Urinary bladder (tissue), 4 donors: ENCODE measurements around the gene CYRIA. TPM values are rescaled to one million over a fixed set of nuclear protein-coding genes. Genes with fewer than 3 reads are reported as not detected.

ENCODE experiments used
- DNase-seq: peaks from one replicate; pipeline ENCODE4 v3.0.0-alpha.2; 2015; ENCODE audit errors: extremely low spot score
- H3K27ac ChIP-seq: one replicate; pipeline ENCODE4 v1.5.1; 2013; ENCODE audit warnings: low read depth, mild to moderate bottlenecking, moderate library complexity
- H3K36me3 ChIP-seq: one replicate; pipeline ENCODE4 v1.6.1; 2013; ENCODE audit warnings: mild to moderate bottlenecking, moderate library complexity; ENCODE audit not compliant: insufficient read depth
- H3K4me1 ChIP-seq: one replicate; pipeline ENCODE4 v1.6.1; 2013; ENCODE audit warnings: mild to moderate bottlenecking, moderate library complexity; ENCODE audit not compliant: insufficient read depth
- H3K4me3 ChIP-seq: one replicate; pipeline ENCODE4 v1.5.1; 2013; ENCODE audit warnings: low read depth, low read length
- WGBS: extraction: QIAGEN DNeasy Blood & Tissue Kit; methylation state at CpG from one replicate; pipeline ENCODE4 v1.1.7; 2013; 5-methylcytosine and 5-hydroxymethylcytosine counted together
- polyA plus RNA-seq: library from polyadenylated mRNA; stranded (reverse); fragments of 200-250 nt; gene quantifications from one replicate; pipeline ENCODE4 v1.2.3, GENCODE V29; 2013
- total RNA-seq: library from RNA; depleted of rRNA; stranded (reverse); fragments of >200 nt; gene quantifications from one replicate; pipeline ENCODE4 v1.2.3, GENCODE V29; 2014
- donor health status: healthy with polysubstance abuse.
- donor health status: healthy.

Gene CYRIA
- total and polyA plus RNA-seq, 2 donors: 7.9 to 10.5 TPM

DNA sequence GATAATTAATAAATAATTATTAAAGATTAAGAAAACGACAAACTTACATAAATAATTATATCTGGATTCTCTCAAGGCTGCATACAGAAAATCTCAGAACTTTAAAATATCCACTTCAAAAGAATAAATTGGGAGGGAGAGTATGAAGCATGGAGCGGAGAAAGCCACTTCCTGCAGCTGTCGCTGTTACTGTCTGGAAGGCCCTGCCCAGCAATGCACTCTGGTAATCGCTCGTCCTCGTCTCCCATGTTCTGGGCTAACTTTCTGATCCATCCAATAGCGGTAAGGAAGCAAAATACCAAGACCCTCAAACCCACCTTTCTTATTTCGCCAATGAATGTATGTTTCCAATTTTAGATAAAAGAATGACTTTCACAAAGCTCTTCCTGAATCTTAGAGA is 26.7 kb downstream of the CYRIA start:
- Histone ChIP-seq H3K36me3 (no peaks in the 10 kb centered on the region), H3K4me3 (no peak overlapping the region), H3K27ac (no peak overlapping the region), H3K4me1 (no peaks in the 10 kb centered on the region)
- 62% methylated on average over 8 of the region's 8 CpGs for WGBS
- no peak for DNase-seq

DNA sequence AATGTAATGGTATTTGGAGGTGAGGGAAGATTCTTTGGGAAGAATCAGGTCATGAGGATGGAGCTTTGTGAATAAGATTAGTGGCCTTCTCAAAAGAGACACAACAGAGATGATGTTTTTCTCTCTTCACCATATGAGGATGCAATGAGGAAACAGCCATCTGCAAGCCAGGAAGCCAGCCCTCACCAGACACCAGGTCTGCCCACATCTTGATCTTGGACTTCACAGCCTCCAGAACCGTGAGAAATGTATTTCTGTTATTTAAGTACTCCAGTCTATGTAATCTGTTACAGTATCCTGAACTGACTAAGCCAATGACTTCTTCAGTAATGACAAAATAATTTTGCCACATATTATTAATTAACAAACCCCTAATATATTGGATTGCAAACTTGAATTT is 28.3 kb downstream of the CYRIA start:
- 96% methylated on average over 1 of the region's 1 CpG for WGBS
- Histone ChIP-seq H3K27ac (no peak overlapping the region), H3K36me3 (no peaks in the 10 kb centered on the region), H3K4me3 (no peak overlapping the region), H3K4me1 (no peaks in the 10 kb centered on the region)
- DNase-seq: no peak

GRCh38 chr2:16635791-16636699 is 29.6 kb downstream of the CYRIA start:
- Histone ChIP-seq H3K4me3 (no peak overlapping the region), H3K27ac (no peak overlapping the region), H3K36me3 (no peaks in the 10 kb centered on the region), H3K4me1 (no peaks in the 10 kb centered on the region)
- DNase-seq: no peak
- WGBS: 77% methylated on average over 15 of the region's 15 CpGs

- no peak for DNase-seq
- no peaks in the 10 kb centered on the region for H3K36me3 ChIP-seq
- 86% methylated on average over 7 of the region's 7 CpGs for WGBS
- H3K4me1 ChIP-seq: no peaks in the 10 kb centered on the region
- H3K27ac ChIP-seq: no peak overlapping the region
- no peak overlapping the region for H3K4me3 ChIP-seq
Measured at GRCh38 chr2:16633621-16634430, 31.8 kb downstream of the CYRIA start.

DNA sequence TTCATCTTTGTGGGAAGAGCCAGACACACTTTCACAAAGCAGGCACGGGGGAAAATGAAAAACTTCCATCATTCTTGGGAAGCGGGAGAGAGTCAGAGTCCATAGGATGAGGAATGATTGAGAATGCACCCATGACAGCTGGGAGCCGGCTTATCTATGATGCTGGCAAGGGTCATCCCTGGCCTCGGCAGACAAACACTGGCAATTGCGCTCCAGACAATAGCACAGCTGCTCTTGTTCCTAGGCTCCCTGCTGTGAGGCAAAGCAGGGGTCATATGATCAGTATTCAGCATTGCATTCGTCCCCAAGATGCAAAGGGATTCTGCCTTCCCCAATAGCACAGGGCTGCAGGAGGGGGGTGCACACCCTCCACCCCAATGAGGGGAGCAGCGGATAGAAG is 33.0 kb downstream of the CYRIA start:
- Histone ChIP-seq H3K4me3 (no peak overlapping the region), H3K27ac (no peak overlapping the region), H3K36me3 (no peaks in the 10 kb centered on the region), H3K4me1 (no peaks in the 10 kb centered on the region)
- WGBS: 78% methylated on average over 7 of the region's 7 CpGs
- no peak for DNase-seq

GRCh38 chr2:16630463-16630862 is 35.2 kb downstream of the CYRIA start:
- no peak for DNase-seq
- WGBS: 87% methylated on average over 3 of the region's 3 CpGs
- Histone ChIP-seq H3K36me3 (no peaks in the 10 kb centered on the region), H3K4me3 (no peak overlapping the region), H3K4me1 (no peaks in the 10 kb centered on the region), H3K27ac (no peak overlapping the region)

- WGBS: 95% methylated on average over 6 of the region's 6 CpGs
- H3K4me3 ChIP-seq: no peak overlapping the region
- no peaks in the 10 kb centered on the region for H3K36me3 ChIP-seq
- H3K4me1 ChIP-seq: no peaks in the 10 kb centered on the region
- no peak for DNase-seq
- no peak overlapping the region for H3K27ac ChIP-seq
Measured at GRCh38 chr2:16629770-16630169, 35.9 kb downstream of the CYRIA start.

GRCh38 chr2:16629044-16629443 is 36.6 kb downstream of the CYRIA start:
- H3K4me1 ChIP-seq: no peaks in the 10 kb centered on the region
- no peak overlapping the region for H3K4me3 ChIP-seq
- no peak for DNase-seq
- WGBS: 87% methylated on average over 5 of the region's 5 CpGs
- H3K27ac ChIP-seq: no peak overlapping the region
- H3K36me3 ChIP-seq: no peaks in the 10 kb centered on the region

DNA sequence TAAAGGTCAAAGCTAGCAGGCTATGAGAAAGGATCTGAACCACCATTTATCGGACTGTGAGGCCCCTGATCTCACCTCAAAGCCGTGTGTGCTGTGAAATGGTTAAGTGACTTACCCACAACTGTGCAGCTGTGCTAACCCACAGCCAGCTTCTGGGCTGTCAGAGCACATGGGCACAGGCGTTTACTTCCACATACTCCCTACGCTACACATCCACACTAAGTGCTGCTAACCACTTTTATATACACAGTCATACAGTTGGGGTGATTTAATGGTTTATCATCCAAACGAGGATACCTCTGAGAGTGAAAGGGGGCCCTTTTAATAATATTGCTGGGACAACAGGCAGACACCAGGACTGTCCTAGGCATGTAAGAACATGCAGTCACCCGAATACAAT is 37.3 kb downstream of the CYRIA start:
- WGBS: 82% methylated on average over 6 of the region's 6 CpGs

DNA sequence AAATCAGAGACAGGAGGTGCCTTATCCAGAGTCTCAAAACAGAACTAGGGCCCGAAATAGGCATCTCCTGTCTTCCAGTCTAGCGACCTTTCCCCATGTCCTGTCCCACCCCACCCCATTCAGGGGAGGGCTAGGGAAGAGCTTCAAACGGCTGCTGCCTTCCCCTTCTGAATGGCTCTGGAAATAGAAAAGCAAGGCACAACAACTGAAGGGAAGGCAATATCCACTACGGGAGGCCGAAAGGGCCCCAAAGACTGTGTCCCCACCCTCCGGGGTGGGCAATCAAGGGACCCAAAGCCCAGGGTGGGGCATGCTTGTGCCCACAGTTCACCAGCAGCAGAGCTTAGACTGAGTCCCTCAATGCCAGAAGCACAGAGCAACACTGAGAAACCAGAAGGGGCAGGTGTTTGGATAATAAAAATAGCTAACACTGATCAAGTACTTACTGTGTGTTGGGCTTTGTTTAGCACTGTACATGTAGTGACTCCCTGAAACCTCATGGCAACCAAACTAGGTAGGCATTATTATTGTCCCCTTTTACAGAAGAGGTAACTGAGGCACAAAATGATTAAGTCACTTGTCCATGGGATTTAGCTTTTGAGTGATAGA is 38.5 kb downstream of the CYRIA start:
- WGBS: 82% methylated on average over 6 of the region's 6 CpGs
- Histone ChIP-seq H3K27ac (no peak overlapping the region), H3K4me1 (peaks cover 2% of the 10 kb centered on the region), H3K36me3 (no peaks in the 10 kb centered on the region), H3K4me3 (no peak overlapping the region)
- no peak for DNase-seq

More for the DNA sequence above, 37.3 kb downstream of the CYRIA start:
- Histone ChIP-seq H3K4me3 (no peak overlapping the region), H3K36me3 (no peaks in the 10 kb centered on the region), H3K27ac (no peak overlapping the region), H3K4me1 (no peaks in the 10 kb centered on the region)
- DNase-seq: no peak

DNA sequence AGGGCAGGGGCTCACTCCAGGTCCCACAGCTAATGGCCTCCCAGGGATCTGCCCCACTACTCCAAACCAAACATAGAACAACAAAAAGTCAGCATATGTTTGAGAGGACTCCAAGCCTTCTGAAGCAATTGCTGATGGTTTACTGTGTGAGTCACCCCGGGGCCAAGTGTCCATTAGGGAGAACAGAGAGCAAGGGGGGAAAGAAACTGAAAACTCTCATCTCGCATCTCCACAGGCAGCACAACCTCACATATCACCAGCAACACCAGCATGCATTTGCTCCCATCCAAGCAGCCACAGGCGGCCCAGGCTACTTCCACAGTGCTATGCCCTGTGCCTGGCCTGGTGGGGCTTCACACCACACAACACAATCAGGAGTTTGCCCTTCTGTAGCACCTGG is 39.1 kb downstream of the CYRIA start:
- Histone ChIP-seq H3K27ac (no peak overlapping the region), H3K36me3 (no peaks in the 10 kb centered on the region), H3K4me3 (no peak overlapping the region), H3K4me1 (peaks cover 2% of the 10 kb centered on the region)
- 82% methylated on average over 3 of the region's 3 CpGs for WGBS
- no peak for DNase-seq

- Histone ChIP-seq H3K4me3 (no peak overlapping the region), H3K4me1 (peaks cover 2% of the 10 kb centered on the region), H3K27ac (no peak overlapping the region), H3K36me3 (no peaks in the 10 kb centered on the region)
- DNase-seq: no peak
- WGBS: 91% methylated on average over 2 of the region's 2 CpGs
Measured at GRCh38 chr2:16625759-16626158, 39.9 kb downstream of the CYRIA start.

DNA sequence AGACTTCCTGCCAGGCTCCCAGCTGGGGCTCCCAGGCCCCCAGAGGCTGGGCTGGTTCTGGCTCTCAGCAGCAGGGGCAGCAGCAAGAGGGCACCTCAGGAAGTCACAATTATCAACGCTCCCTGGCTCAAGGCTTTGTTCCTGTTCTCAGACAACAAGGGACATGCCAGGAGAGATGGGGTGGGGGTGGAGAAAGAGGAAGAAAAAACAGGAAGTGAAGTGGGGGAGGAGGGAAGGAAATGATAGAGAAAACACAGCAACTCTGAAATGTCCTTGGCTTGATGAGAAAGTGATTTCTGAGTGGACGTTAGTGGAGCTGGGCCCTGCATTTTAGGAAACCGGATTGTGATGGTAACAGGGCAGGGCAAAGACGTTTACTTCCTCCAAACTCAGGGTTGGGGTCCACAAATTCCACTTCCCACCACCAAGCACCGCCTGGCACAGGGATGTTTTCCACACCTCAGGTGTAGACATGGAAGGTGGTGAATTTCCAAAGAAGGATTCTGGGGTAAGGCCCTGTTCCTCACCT is 40.4 kb downstream of the CYRIA start:
- peaks cover 2% of the 10 kb centered on the region for H3K4me1 ChIP-seq
- 69% methylated on average over 5 of the region's 5 CpGs for WGBS
- no peak overlapping the region for H3K27ac ChIP-seq
- H3K36me3 ChIP-seq: no peaks in the 10 kb centered on the region
- no peak for DNase-seq
- H3K4me3 ChIP-seq: no peak overlapping the region
